ENCODE results near the gene SMIM5.
A peak's percentile ranks its signal among the peaks of the same experiment; 100 is the strongest.
"Not testable (repeated sequence)": the region's sequence is repeated elsewhere in the genome, so short reads cannot be mapped to it uniquely, and the experiment has no call there.

SMIM5 gene

DNA sequence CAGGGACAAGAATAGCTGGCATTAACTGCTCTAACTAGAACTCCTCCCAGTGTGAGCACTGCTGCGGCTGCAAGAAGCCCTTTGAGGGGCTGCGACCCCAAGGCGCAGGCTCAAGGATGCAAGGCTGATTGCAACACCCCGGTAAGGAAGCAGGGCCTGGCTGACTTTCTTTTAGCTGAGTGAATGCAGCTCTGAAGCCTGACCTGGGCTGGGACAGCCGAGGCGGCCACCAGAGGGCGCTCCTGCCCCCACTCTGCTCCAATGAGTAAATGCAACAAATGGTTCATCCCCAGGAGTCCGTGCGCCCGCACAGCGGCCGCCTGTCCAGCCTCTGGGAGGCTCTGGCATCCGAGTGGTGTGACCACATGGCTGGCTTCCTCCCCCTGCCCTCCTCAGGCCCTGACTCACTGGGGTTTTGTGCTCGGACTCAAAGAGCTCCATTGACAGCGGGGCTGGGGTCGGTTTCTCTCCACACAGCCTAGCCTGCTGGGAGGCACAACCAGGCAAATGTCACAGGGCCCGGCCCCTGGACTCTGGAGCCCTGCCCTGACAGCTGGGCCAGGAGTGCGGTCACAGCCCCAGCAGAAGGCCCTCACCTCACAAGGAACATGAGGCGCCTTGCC, at the start of gene SMIM5:
TSS of gene SMIM5 (plus strand) at position 572 of the 623 bp plus-strand sequence. CDS start 6,768 bp downstream, outside the sequence.
- peak; percentile 90 for DNase-seq (ENCODE audit: low spot score)

- DNase-seq (ENCODE audit: low spot score): no peak
Observed at GRCh38 chr17:75584849-75585175, 48.4 kb upstream of the SMIM5 start.

GRCh38 chr17:75587675-75588595, 45.3 kb upstream of the SMIM5 start, which contains the start of gene MYO15B:
Gene MYO15B, plus strand, starts transcription at chr17:75587800. Its CDS starts 258 bp downstream, at chr17:75588058.
- DNase-seq (ENCODE audit: low spot score): no peak

DNA sequence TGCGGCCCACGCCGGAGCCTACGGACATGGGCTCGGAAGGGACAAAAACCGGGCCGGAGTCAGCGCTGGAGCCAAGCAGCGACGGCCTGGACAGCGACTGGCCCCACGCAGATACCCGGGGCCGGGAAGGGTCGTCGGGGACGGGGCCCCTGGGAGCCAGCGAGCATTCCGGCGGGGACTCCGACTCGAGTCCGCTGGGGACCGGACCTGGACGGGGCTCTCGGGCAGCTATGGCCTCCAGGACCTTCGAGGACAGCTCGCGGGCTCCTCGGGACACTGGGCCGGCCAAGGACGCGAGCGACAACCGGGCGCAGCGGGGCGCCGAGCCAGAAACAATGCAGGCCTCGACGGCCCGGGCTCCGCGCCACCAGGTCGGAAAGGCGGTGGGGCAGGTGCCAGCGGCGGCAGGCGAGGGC, 44.6 kb upstream of the SMIM5 start:
- no peak for DNase-seq (ENCODE audit: low spot score)

DNA sequence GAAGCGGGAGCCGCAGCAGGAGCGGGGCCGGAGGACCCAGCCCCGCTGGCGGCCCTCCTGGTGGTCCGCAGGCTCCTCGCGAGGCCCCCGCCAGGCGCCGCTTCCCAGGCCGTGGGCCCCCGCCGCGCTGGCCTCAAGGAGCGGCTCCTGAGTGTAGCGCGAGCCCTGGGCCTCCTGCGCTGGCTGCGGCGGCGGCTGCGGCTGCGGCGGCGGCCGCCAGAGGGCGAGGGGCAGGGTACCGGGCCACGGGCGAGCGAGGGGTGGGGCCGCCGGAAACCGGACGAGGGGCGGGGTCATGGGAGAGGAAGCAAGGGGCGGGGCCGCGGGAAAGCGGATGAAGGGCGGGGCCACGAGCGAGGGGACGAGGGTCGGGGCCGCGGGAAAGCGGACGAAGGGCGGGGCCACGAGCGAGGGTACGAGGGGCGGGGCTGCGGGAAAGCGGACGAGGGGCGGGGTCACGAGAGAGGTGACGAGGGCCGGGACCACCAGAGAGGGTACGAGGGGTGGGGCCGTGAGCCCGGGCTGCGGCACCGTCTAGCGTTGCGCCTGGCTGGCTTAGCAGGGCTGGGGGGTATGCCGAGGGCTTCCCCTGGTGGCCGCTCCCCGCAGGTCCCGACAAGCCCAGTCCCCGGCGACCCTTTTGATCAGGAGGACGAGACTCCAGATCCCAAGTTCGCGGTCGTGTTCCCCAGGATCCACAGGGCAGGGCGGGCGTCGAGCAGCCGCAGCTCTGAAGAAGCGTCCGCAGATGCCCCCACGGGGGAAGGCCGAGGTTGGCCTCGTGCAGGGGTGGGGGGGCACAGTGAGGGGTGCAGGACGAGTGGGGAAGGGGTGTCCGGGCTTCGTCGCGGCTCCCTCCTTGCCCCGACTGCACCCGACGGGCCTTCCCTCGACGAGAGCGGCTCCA, 44.0 kb upstream of the SMIM5 start:
- DNase-seq (ENCODE audit: low spot score): peak; percentile 71

GRCh38 chr17:75589919-75590303, 43.3 kb upstream of the SMIM5 start:
- no peak for DNase-seq (ENCODE audit: low spot score)

DNA sequence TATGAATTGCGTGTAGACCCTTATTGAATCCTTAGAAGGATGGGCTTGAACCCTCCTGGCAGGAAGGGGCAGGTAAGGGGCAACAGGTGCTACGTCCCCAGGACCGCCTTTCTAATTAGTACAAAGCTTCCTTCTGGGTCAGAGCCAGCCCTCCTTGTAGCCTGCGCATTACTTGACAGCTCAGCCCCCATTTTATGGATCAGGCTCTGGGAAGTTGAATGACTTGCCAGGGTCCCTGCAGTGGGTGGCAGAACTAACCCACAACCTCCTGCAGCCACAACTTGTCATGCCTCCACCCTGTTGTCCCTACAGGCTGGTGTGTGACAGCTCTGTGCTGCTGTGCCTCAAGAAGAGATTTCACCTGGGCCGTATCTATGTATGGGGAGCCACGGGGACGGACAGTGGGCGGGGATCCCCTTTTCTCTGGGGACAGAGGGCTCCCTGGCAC, 42.9 kb upstream of the SMIM5 start:
- no peak for DNase-seq (ENCODE audit: low spot score)

DNA sequence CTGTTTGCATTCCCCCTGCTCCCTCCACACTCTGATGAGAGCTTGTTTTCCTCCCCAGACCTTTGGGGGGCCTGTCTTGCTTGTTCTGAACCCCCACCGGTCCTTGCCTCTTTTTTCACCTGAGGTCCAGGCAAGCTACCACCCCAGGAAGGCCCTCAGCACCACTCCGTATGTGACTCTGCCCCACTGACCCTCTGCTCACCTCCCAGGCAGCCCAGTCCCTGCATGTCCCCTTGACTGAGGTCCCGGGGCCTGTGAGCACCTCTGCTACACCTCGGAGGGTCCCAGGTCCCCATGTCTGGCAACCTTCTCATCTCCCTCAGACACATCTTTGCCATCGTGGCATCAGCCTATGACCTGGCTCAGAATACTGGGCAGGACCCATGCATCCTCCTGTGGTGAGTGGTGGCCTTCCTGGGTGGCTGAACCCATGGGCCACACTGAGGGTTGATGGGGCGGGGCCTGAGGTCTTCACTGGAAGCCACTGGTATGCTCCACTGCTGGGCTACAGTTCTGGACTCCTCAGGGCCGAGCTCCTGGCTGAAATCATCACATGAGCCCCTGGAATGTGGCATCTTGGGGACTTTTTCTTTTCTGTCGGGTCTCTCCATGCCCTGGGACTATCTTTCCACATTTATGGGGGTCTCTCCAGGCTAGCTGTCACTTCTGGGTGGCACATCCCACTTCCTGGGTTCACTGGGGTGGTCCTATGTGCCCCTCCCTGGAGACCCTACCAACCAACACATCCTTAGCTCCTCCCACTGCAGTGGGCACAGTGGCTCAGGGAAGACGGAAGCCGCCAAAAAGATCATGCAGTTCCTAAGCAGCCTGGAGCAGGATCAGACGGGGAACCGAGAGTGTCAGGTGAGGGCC, 42.1 kb upstream of the SMIM5 start:
- no peak for DNase-seq (ENCODE audit: low spot score)

GRCh38 chr17:75591722-75592302, 41.4 kb upstream of the SMIM5 start:
- DNase-seq (ENCODE audit: low spot score): no peak

GRCh38 chr17:75592348-75593020, 40.8 kb upstream of the SMIM5 start:
- no peak for DNase-seq (ENCODE audit: low spot score)

DNA sequence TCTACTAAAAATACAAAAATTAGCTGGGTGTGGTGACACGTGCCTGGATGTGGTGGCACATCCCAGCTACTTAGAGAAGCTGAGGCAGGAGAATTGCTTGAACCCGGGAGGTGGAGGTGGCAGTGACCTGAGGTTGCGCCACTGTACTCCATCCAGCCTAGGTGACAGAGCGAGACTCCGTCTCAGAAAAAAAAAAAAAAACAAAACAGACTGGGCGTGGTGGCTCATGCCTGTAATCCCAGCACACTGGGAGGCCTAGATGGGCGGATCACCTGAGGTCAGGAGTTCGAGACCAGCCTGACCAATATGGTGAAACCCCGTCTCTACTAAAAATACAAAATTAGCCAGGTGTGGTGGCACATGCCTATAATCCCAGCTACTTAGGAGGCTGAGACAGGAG, 39.8 kb upstream of the SMIM5 start:
- not testable (repeated sequence) for DNase-seq (ENCODE audit: low spot score)

GRCh38 chr17:75594499-75595283, 38.5 kb upstream of the SMIM5 start:
- DNase-seq (ENCODE audit: low spot score): no peak

DNA sequence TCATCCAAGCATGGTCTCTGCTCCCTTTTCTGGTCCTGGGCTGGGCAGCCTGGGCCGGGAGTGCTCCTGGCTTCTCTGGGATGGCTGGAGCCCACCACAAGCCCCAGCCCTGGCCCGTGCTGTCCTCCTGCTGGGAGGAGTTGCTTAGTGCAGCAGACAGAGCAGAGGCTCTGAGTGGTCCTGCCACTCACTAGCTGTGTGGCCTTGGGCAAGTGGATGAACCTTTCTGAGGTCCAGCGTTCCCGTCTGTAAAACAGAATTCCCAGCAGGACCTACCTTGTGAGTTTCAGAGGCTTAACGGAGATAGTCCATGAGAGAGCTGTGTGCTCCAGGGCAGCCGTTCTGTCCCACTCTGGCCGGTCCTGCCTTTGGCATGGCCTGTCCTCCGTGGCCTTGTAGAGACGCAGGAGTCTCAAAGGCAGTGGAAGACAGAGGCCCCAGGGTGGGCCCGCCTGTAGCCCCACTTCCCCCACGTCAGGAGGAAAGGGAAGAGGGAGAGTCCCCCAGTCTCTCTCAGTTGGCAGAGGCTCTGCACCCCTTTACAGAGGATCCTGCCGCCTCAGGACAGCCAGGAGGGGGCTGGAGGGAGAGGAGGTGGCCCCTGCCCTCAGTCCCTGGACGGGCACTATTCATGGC, 37.8 kb upstream of the SMIM5 start:
- no peak for DNase-seq (ENCODE audit: low spot score)

DNA sequence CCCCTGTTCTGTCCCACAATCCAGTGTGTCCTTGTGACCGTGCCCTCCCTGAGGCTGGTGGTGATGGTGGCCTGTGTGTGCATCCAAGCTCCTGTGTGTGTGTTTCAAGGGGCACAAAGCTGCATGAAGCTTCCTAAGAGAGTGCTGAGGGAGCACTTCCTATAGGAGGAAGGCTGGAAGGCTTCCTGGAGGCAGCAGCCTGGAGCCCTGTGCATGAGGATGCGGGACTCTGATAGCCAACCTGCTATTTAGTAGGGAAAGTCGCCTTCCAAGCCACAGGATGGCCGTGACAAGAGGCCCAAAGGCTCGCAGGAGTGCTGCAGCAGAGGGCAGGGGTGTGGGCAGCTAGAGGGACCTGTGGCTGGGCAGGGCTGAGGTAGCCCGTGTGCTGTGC, 37.3 kb upstream of the SMIM5 start:
- DNase-seq (ENCODE audit: low spot score): no peak

- no peak for DNase-seq (ENCODE audit: low spot score)
Observed at GRCh38 chr17:75596320-75597087, 36.7 kb upstream of the SMIM5 start.

DNA sequence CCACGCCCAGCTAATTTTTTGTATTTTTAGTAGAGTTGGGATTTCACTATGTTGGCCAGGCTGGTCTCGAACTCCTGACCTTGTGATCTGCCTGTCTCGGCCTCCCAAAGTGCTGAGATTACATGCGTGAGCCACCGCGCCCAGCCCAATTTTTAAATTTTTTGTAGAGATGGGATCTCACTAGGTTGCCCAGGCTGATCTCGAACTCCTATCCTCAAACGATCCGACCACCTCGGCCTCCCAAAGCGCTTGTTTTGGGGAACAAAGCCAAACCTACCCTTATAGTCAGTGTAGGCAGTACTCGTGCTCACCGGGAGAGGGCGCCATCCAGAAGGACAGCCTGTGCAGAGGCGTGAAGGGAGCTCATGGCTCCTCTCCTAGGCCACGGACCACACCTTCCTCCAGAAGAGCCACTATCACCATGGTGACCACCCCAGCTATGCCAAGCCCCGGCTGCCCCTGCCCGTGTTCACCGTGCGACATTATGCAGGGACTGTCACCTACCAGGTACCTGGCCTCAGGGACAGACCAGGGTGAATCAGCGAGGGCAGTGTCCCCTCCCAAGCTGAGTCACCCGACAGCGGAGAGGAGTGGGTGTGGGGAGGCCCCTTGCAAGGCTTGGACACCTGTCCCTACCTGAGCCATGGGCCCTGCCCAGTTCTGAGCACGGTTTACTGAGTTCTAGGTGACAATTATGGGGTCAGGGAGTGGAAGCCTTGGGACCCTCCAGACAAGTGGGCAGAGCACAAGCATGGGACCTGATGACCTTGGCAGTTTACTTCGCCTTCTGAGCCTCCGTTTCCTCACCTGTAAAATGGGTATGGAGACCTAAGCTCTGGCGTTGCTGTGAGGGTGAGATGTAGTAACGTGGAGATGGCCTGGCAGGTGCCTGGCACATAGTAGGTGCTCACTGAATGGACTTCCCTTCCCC, 31.9 kb upstream of the SMIM5 start:
- DNase-seq (ENCODE audit: low spot score): peak; percentile 65

- no peak for DNase-seq (ENCODE audit: low spot score)
Observed at GRCh38 chr17:75602644-75603043, 30.6 kb upstream of the SMIM5 start.
